ENCODE data around the gene SLC9A2. TPM values are rescaled to one million over a fixed set of nuclear protein-coding genes. Genes with fewer than 3 reads are reported as not detected.

The SLC9A2 gene
- total RNA-seq, 2 donors from 2014 or later: not detected

DNA sequence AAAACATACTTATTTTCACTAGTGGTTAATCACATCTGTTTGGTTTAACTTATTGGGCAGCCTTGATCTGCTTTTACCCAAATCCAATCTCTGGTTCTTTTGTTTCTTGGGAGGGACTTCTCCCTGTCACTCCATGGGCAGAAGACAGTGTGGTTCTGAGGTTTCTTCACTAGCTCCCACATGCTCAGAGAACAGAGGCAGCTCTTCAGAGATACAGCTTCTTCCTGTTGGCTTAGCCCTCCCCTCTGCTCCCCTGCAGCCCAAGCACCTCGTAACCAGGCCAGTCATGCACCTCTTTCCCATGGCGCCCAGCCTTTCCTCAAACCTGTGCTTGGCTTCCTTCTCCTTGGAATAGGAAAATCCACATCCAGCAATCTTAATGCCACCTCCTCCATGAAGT, 32.8 kb downstream of the SLC9A2 start:
- Histone ChIP-seq H3K9ac (ENCODE audit: extremely low read depth, low read length, poor library complexity, severe bottlenecking) (no peak overlapping the region), H3K36me3 (ENCODE audit: control insufficient read depth, insufficient read depth, low read length) (no peaks in the 10 kb centered on the region), H3K4me1 (ENCODE audit: control insufficient read depth, insufficient read depth, low read length) (no peaks in the 10 kb centered on the region), H3K27me3 (ENCODE audit: control insufficient read depth, insufficient read depth, low read length, poor library complexity, severe bottlenecking) (peaks cover 20% of the 10 kb centered on the region), H3K9me3 (ENCODE audit: control insufficient read depth, low read length) (no peaks in the 10 kb centered on the region), H3K27ac (ENCODE audit: low read depth, low read length) (no peak overlapping the region), H3K4me3 (ENCODE audit: low read length) (no peak overlapping the region)
- Mint-ChIP-seq H3K36me3 (ENCODE audit: low read depth) (no peaks in the 10 kb centered on the region), H3K27me3 (ENCODE audit: insufficient read depth) (peaks cover 14% of the 10 kb centered on the region), H3K27ac (no peak overlapping the region), H3K4me3 (no peak overlapping the region), H3K9me3 (peaks cover 7% of the 10 kb centered on the region), H3K4me1 (no peaks in the 10 kb centered on the region)
- TF ChIP-seq, protein P1, sequence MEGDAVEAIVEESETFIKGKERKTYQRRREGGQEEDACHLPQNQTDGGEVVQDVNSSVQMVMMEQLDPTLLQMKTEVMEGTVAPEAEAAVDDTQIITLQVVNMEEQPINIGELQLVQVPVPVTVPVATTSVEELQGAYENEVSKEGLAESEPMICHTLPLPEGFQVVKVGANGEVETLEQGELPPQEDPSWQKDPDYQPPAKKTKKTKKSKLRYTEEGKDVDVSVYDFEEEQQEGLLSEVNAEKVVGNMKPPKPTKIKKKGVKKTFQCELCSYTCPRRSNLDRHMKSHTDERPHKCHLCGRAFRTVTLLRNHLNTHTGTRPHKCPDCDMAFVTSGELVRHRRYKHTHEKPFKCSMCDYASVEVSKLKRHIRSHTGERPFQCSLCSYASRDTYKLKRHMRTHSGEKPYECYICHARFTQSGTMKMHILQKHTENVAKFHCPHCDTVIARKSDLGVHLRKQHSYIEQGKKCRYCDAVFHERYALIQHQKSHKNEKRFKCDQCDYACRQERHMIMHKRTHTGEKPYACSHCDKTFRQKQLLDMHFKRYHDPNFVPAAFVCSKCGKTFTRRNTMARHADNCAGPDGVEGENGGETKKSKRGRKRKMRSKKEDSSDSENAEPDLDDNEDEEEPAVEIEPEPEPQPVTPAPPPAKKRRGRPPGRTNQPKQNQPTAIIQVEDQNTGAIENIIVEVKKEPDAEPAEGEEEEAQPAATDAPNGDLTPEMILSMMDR (conservative IDR thresholded peaks at IDR 0.05): no peak
- DNase-seq: no peak
- WGBS, 2 experiments (ENCODE audit: insufficient coverage in 1 of 2, insufficient read length in 1 of 2): 81 to 93% methylated on average over 2 of the region's 2 CpGs

DNA sequence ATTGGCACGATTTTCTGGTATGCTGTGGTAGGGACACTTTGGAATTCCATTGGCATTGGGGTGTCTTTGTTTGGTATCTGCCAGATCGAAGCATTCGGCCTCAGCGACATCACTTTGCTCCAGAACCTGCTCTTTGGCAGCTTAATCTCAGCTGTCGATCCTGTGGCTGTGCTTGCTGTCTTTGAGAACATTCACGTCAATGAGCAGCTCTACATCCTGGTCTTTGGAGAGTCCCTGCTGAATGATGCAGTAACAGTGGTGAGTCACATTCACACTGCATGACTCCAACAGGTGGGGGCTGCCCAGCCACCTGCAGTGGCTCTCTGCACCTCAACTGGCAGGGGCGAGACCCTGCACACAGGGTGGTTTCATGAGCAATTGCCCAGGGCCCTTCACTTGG, 38.4 kb downstream of the SLC9A2 start:
- Mint-ChIP-seq H3K27me3 (ENCODE audit: insufficient read depth) (peaks cover 4% of the 10 kb centered on the region), H3K4me1 (peaks cover 10% of the 10 kb centered on the region), H3K36me3 (ENCODE audit: low read depth) (no peaks in the 10 kb centered on the region), H3K9me3 (no peaks in the 10 kb centered on the region), H3K27ac (no peak overlapping the region), H3K4me3 (no peak overlapping the region)
- Histone ChIP-seq H3K27me3 (ENCODE audit: control insufficient read depth, insufficient read depth, low read length, poor library complexity, severe bottlenecking) (peaks cover 11% of the 10 kb centered on the region), H3K9me3 (ENCODE audit: control insufficient read depth, low read length) (no peaks in the 10 kb centered on the region), H3K4me1 (ENCODE audit: control insufficient read depth, insufficient read depth, low read length) (no peaks in the 10 kb centered on the region), H3K4me3 (ENCODE audit: low read length) (no peak overlapping the region), H3K27ac (ENCODE audit: low read depth, low read length) (no peak overlapping the region), H3K9ac (ENCODE audit: extremely low read depth, low read length, poor library complexity, severe bottlenecking) (no peak overlapping the region), H3K36me3 (ENCODE audit: control insufficient read depth, insufficient read depth, low read length) (no peaks in the 10 kb centered on the region)
- 84 to 87% methylated on average over 6 to 7 of the region's 7 CpGs for WGBS, 2 experiments (ENCODE audit: insufficient coverage in 1 of 2, insufficient read length in 1 of 2)
- TF ChIP-seq, protein P1 (conservative IDR thresholded peaks at IDR 0.05): no peak
- DNase-seq: peak; percentile 68

DNA sequence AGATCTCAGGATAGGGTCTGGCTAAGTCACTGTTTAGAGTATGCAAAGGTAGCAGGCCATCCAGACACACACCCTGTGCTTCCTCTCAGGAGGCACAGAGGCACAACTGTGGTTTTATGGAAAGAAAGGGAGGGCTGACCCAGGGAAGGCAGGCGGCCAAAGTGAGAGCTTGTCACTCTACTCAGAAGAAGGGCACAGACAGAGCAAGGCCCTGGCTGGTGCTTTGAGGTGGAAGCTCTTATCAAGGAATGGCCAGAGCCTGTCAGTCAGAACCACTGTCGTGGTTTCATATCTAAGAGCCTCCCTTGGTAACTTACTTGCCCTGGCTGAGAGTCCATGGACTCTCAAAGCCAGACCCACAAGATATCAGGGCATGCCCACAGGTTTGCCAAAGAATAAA, 40.7 kb downstream of the SLC9A2 start:
- TF ChIP-seq, protein P1 (conservative IDR thresholded peaks at IDR 0.05): no peak
- no peaks in the 10 kb centered on the region for H3K36me3 ChIP-seq (ENCODE audit: control insufficient read depth, insufficient read depth, low read length)
- Mint-ChIP-seq H3K9me3 (no peaks in the 10 kb centered on the region), H3K36me3 (ENCODE audit: low read depth) (no peaks in the 10 kb centered on the region), H3K27me3 (ENCODE audit: insufficient read depth) (no peaks in the 10 kb centered on the region), H3K4me3 (no peak overlapping the region), H3K27ac (no peak overlapping the region), H3K4me1 (peaks cover 10% of the 10 kb centered on the region)
- H3K27me3 ChIP-seq (ENCODE audit: control insufficient read depth, insufficient read depth, low read length, poor library complexity, severe bottlenecking): no peaks in the 10 kb centered on the region
- no peak overlapping the region for H3K27ac ChIP-seq (ENCODE audit: low read depth, low read length)
- H3K9ac ChIP-seq (ENCODE audit: extremely low read depth, low read length, poor library complexity, severe bottlenecking): no peak overlapping the region
- H3K4me3 ChIP-seq (ENCODE audit: low read length): no peak overlapping the region
- no peak for DNase-seq
- H3K9me3 ChIP-seq (ENCODE audit: control insufficient read depth, low read length): no peaks in the 10 kb centered on the region
- 86 to 87% methylated on average over 2 of the region's 2 CpGs for WGBS, 2 experiments (ENCODE audit: insufficient coverage in 1 of 2, insufficient read length in 1 of 2)
- no peaks in the 10 kb centered on the region for H3K4me1 ChIP-seq (ENCODE audit: control insufficient read depth, insufficient read depth, low read length)
